Jurkat, Clone E6-1 (cell line): ENCODE data around the gene CIPC.
A peak's percentile ranks its signal among the peaks of the same experiment; 100 is the strongest.

Source experiments
- DNase-seq: peaks from one replicate; pipeline ENCODE4 v3.0.0-alpha.2; 2011; ENCODE audit warnings: low read depth, low spot score
- H3K4me3 ChIP-seq: 2 replicates; pipeline ENCODE4 v1.5.1; 2011; ENCODE audit warnings: mild to moderate bottlenecking, low read length, control low read depth, moderate library complexity

Gene CIPC

DNA sequence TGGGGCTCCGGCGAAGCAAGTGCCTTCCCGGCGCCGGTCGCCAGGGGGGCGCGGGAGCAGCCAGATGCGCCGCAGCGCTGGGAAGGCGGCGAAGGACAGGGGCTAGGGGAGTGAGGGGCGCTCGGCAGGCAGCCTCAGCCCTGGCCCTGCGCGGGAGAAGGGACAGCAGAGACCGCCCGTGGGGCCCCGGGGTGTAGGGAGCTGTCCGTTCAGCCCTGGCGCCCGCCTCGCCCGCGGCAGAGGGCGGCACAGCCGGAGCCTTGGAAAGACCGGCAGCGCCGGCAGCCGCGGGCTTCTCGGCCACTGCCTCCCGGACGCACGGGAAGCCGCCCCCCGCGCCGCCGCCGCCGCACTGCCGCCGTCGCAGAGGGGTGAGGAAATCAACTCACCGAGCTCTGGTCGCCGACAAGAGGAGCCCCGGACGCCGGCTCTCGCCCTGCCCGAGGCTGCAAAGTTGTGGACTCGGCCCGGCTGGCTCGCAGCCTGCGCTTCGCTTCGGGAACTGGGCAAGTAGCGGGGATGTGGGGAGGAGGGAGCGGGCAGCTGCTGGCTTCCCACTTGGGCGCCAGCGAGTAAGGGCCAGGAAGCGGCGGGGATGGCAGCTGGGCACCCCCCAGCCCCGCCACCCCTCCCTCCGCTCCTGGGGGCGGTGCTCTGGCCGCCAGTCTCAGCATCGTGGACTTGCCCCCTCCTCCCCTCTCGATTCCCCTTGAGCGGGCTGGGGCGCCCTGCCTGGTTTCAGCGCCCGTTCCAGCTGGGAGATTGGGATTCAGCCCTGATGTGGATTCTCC lies 43.4 kb downstream of the CIPC start, which contains the start of gene ZDHHC22:
Gene ZDHHC22, minus strand, starts transcription at position 578 of the 791 bp plus-strand sequence. CDS start 2,053 bp downstream, outside the sequence.
- no peak within 1 kb of the TSS for H3K4me3 ChIP-seq
- DNase-seq: no peak

DNA sequence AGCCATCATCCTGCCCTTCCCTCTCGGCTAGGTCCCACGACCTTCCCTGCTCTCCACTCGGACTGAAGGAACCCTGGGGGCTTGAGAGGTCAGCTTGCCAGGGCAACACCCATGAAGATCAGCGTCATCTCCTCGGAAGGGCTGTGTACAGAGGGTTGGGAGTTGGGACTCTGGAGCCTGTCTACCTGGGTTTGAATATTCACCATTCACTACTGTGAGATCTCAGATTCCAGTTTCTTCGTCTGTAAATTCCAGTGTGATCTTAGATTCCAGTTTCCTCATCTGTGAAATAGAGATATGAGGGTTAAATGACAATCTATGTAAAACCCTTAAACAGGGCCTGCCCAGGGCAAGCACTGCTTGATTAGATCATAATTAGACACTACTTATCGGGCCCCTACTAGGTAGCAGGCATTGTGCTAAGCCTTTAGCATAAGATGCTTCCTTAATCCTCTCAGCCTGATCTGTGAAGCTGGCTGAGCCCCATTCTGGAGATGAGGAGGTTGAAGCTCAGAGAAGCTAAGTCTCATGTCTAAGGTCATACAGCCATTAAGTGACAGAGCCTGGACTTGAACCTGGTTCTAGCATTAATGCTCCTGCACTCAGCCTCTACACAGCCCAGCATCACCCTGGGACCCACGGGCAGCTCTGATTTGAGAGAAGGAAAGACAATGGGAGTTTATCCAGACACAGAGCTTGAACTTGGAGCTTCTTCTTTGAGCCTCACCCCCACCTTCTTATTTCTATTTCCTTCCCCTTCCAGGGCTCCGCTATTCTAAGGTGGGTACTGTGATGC lies 44.1 kb downstream of the CIPC start:
- DNase-seq: no peak
- no peak overlapping the region for H3K4me3 ChIP-seq

- H3K4me3 ChIP-seq: no peak overlapping the region
- no peak for DNase-seq
Measured at GRCh38 chr14:77143071-77143470, 45.0 kb downstream of the CIPC start.

- DNase-seq: no peak
- H3K4me3 ChIP-seq: no peak overlapping the region
Measured at GRCh38 chr14:77144412-77145115, 46.5 kb downstream of the CIPC start.

DNA sequence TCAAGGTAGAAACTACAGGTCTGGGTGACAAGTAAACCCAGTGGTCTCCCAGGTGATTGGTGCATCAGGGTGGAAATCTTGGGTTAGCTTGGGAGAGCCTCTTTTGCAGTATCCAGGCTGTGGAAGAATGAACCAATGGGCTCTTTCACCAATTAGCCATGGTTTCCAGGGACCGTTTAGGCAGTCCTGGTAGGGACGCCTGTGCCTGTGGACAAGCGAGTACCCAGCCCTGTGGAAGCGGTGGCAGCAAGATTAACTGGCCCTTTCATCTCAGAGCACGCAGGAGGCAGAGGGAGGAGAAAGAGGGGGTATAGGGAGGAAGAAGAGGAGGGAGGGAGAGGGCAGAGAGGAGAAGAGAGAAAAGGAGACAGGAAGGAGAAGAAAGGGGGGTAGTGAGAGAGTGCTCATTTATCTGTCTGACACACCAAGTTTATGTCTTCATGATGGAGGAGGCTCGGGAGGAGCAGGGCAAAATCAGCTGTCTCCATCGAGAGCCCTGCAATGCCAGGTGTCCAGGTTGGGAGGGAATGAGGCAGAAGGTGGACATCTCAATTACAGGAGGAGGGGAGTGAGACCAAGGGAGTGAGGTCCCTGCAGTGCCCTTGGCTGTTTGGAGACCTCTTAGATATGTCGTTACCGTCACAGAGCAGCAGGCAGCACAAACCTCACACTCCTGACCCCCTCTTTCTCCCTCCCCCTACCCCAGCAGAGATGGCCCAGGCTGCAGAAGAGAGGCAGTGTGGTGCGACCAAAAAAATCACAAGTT lies 48.1 kb downstream of the CIPC start:
- no peak for DNase-seq
- no peak overlapping the region for H3K4me3 ChIP-seq

- no peak overlapping the region for H3K4me3 ChIP-seq
- no peak for DNase-seq
Measured at GRCh38 chr14:77148510-77149231, 50.6 kb downstream of the CIPC start.

DNA sequence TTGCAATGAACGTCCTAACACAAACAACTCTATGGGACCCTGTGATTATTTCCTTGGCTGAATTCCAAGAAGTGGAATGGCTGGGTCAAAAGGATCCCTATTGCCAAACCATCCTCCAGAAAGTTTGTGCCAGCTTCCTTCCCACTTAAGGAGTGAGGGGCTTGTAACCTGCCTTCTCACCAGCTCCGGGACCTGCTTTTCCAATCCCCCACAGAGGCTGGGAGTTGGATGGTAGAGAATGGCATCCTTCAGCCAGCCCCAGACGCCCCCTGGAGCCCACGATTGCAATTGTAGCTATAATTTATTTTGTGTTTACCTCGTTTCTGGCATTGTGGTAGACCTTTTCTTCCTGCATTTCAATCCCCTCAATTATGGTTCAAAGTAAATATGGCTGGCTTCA lies 53.2 kb downstream of the CIPC start:
- DNase-seq: no peak
- H3K4me3 ChIP-seq: no peak overlapping the region

DNA sequence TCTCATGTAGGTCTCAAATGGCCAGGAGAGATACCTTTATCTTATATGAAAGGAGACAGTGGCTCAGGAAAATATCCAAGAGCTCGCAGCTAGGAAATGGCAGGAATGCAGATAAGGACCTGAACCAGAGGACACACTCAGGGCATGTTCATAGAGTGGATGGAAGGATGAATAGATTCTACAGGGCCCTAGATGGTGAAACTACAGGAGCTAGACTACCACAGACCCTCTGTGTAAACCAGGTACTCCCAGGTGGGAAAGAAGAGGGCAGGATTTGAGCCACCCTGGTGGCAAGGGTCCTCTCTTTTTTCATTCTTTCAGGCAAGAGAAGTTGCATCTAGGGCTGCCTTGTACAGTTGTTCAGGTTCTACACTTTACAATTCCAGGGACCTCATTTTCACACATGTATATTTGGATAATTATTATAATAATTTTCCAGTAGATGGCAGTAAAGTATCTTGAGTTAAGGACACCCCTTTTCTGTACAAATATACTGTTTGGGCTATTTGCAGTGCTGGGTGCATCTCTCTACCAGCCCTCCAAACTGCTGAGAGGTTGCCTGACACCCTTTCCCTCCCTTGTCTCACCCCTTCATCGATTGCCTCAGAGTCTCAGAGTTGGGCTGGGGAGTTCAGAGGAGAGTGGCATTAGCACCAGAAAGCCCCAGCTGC lies 54.0 kb downstream of the CIPC start:
- no peak overlapping the region for H3K4me3 ChIP-seq
- DNase-seq: peak; percentile 28

- no peak overlapping the region for H3K4me3 ChIP-seq
Measured at GRCh38 chr14:77153802-77154201, 55.7 kb downstream of the CIPC start.

GRCh38 chr14:77154421-77154820 lies 56.4 kb downstream of the CIPC start:
- no peak overlapping the region for H3K4me3 ChIP-seq
- DNase-seq: no peak

More at GRCh38 chr14:77153802-77154201, 55.7 kb downstream of the CIPC start:
- DNase-seq: no peak

GRCh38 chr14:77155083-77155482 lies 57.0 kb downstream of the CIPC start:
- no peak overlapping the region for H3K4me3 ChIP-seq
- DNase-seq: no peak

DNA sequence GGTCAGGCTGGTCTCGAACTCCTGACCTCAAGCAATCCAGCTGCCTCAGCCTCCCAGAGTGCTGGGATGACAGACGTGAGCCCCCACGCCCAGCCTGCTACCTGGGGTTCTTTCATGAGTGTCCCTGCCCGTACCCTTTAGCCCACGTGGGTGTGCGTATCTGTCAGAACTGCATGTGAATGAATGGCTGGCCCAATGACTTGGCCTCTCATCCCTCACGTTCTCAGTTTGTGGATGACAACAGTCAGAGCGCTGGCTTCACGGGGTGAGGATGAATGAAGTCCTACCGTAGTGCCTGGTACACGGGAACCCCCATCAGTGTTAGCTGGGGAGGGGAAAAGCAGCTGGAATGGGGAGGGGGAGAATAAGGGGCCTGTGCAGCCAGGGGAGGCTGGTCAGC lies 59.7 kb downstream of the CIPC start:
- DNase-seq: no peak

DNA sequence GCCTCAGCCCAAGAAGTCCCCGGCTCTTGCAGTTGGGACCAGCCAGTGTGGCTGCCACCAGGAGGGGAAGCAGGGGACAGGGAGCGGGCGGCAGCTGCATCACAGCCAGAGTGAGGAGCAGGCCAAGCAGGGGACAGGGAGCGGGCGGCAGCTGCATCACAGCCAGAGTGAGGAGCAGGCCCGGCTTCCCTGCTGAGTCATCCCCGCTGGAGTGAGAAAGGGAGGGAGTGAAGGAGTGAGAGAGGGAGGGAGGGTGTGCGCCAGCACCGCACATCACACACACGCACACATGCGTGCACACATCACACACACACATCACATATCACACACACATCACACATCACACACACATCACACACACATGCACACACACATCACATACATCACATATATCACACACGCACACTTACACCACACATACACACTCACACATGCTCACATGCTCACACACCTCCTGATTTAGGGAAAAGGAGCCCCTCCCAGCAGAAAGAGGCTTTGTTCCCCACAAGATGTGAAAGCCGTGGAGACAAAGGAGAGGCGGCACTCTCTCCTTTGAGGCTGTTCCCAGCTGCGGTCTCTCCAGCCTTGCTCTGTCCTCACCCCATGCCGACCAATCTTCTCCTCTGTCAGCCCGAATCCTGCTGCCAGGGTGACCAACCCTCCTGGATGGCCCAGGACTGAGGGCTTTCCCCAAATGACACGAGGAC lies 60.3 kb downstream of the CIPC start:
- no peak overlapping the region for H3K4me3 ChIP-seq
- no peak for DNase-seq

More for the DNA sequence above, 59.7 kb downstream of the CIPC start:
- H3K4me3 ChIP-seq: no peak overlapping the region

DNA sequence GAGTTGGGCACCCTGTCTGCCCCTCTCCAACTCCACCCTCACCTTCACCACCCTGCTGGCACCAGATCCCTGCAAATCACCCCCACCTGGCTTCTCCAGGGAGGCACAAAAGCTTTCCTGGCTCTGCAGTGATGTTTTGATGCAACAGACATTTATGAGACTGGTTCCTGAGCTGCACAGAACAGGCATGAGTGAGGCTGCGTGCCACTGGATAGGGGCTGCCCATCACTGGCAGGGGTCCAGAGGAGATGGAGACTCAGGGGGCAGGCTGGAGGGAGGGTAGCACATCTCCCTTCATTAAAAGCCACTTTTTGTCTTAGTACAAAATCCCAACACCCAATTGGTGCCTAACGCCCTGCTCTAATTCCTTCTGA lies 60.8 kb downstream of the CIPC start:
- DNase-seq: no peak
- H3K4me3 ChIP-seq: no peak overlapping the region

GRCh38 chr14:77161011-77161410 lies 63.0 kb downstream of the CIPC start:
- no peak for DNase-seq
- H3K4me3 ChIP-seq: no peak overlapping the region
